Retinal pigment epithelial cell (primary cell): ENCODE measurements around the gene GJA4.

ENCODE experiments used
- DNase-seq: peaks from one replicate; pipeline ENCODE4 v3.0.0-alpha.2; 2010; ENCODE audit warnings: low read depth
- H3K4me3 ChIP-seq: 2 replicates; pipeline ENCODE4 v1.5.1; 2011; ENCODE audit warnings: mild to moderate bottlenecking, low read length, control low read depth, moderate library complexity
- TF ChIP-seq, protein P1 (sequence below): conservative IDR thresholded peaks from 2 replicates; pipeline ENCODE4 v1.5.1; 2011; ENCODE audit warnings: low read depth, low read length, control low read depth, inconsistent platforms

GJA4 gene

GRCh38 chr1:34778381-34778780 lies 14.4 kb upstream of the GJA4 start:
- H3K4me3 ChIP-seq = no peak overlapping the region
- DNase-seq = no peak
- TF ChIP-seq, protein P1, sequence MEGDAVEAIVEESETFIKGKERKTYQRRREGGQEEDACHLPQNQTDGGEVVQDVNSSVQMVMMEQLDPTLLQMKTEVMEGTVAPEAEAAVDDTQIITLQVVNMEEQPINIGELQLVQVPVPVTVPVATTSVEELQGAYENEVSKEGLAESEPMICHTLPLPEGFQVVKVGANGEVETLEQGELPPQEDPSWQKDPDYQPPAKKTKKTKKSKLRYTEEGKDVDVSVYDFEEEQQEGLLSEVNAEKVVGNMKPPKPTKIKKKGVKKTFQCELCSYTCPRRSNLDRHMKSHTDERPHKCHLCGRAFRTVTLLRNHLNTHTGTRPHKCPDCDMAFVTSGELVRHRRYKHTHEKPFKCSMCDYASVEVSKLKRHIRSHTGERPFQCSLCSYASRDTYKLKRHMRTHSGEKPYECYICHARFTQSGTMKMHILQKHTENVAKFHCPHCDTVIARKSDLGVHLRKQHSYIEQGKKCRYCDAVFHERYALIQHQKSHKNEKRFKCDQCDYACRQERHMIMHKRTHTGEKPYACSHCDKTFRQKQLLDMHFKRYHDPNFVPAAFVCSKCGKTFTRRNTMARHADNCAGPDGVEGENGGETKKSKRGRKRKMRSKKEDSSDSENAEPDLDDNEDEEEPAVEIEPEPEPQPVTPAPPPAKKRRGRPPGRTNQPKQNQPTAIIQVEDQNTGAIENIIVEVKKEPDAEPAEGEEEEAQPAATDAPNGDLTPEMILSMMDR = no peak

- TF ChIP-seq, protein P1 = no peak
- no peak for DNase-seq
Measured at GRCh38 chr1:34779005-34779404, 13.8 kb upstream of the GJA4 start.

DNA sequence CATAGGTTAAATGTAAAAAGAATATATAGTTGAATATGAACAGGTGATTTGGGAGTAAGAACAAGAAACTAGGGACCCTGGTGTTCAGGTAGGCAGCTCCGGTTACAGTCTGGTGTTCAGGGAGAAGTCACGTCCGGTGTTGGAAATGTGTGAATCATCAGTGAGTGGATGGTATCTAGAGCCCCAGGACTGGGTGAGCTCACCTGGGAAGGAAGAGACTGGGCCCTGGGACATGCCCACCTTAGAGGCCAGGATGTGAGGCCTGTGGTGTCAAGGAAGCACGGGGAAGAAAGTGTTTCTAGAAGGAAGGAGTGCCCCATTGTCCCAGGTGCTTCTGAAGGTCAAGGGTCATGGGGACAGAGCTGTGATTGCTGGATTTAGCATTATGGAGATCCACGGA lies 13.3 kb upstream of the GJA4 start:
- TF ChIP-seq, protein P1 = no peak
- H3K4me3 ChIP-seq = no peak overlapping the region
- no peak for DNase-seq

More at GRCh38 chr1:34779005-34779404, 13.8 kb upstream of the GJA4 start:
- no peak overlapping the region for H3K4me3 ChIP-seq

- H3K4me3 ChIP-seq = no peak overlapping the region
- TF ChIP-seq, protein P1 = no peak
- no peak for DNase-seq
Measured at GRCh38 chr1:34779962-34780361, 12.8 kb upstream of the GJA4 start.

GRCh38 chr1:34780528-34780927 lies 12.3 kb upstream of the GJA4 start:
- no peak overlapping the region for H3K4me3 ChIP-seq
- TF ChIP-seq, protein P1 = no peak
- DNase-seq = no peak

DNA sequence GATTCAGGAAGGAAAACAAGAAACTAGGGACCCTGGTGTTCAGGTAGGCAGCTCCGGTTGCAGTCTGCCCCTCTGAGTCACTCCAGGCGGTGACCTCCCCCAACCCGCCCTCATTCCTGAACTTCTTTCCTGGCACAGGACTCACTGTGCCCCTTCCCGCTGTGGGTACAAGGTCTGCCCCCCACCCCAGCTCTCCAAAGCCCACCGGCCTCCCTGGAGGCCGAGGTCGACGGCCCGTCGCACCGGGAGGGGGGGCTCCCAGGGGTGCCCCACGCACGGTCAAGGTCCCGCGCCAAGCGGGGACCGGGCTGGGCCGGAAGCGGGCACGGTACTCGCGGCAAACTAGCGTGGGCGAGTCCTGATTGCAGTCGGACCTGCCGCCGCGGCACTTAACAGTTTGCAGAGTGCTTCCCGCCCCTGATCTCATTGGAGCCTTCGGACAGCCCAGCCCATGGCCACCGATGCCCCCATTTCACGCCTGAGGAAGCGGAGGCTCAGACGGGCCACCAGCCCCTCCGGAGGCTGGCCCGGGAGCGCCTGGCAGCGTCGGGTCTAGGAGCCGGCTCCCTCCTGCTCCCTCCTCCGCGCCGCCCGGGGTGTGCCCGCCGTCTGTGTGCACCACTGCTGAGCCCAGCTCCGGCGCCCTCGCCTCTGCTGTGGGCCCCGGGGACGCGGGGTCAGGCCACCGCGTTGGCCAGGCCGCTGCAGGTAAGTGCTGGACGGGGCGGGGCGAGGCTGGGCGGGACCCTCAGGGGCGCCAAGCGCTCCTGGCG lies 11.5 kb upstream of the GJA4 start, which contains the start of gene GJB3:
Gene GJB3, plus strand, starts transcription at position 144 of the 773 bp plus-strand sequence. CDS start 3,549 bp downstream, outside the sequence.
- no peak for DNase-seq
- TF ChIP-seq, protein P1 = no peak
- H3K4me3 ChIP-seq = peak within 1 kb of the TSS; percentile 22

GRCh38 chr1:34781844-34782391 lies 10.9 kb upstream of the GJA4 start:
- DNase-seq = no peak
- no peak overlapping the region for H3K4me3 ChIP-seq
- TF ChIP-seq, protein P1 = no peak
